HK-2 (cell line): ENCODE measurements around the gene ADGRD1.

Experiments
- DNase-seq: peaks from one replicate; pipeline ENCODE4 v3.0.0-alpha.2; 2018; ENCODE audit not compliant: unreplicated experiment

Gene ADGRD1

GRCh38 chr12:131024721-131025120 lies 71.0 kb downstream of the ADGRD1 start:
- DNase-seq: no peak

- no peak for DNase-seq
These were observed 71.5 kb downstream of the ADGRD1 start for GRCh38 chr12:131025234-131025633.

- DNase-seq: no peak
These were observed 72.4 kb downstream of the ADGRD1 start for GRCh38 chr12:131025939-131026702.

GRCh38 chr12:131026754-131027153 lies 73.0 kb downstream of the ADGRD1 start:
- no peak for DNase-seq

- no peak for DNase-seq
These were observed 73.6 kb downstream of the ADGRD1 start for GRCh38 chr12:131027264-131027663.

- no peak for DNase-seq
These were observed 74.3 kb downstream of the ADGRD1 start for GRCh38 chr12:131027876-131028586.

- no peak for DNase-seq
These were observed 75.1 kb downstream of the ADGRD1 start for GRCh38 chr12:131028587-131029338.

GRCh38 chr12:131030472-131031328 lies 77.0 kb downstream of the ADGRD1 start:
- DNase-seq: no peak

GRCh38 chr12:131032082-131032750 lies 78.5 kb downstream of the ADGRD1 start:
- no peak for DNase-seq

GRCh38 chr12:131033486-131033885 lies 79.8 kb downstream of the ADGRD1 start:
- no peak for DNase-seq

GRCh38 chr12:131033886-131034482 lies 80.3 kb downstream of the ADGRD1 start:
- no peak for DNase-seq

GRCh38 chr12:131034631-131035244 lies 81.0 kb downstream of the ADGRD1 start:
- DNase-seq: no peak

- DNase-seq: no peak
These were observed 81.6 kb downstream of the ADGRD1 start for GRCh38 chr12:131035245-131035681.

- DNase-seq: no peak
These were observed 84.5 kb downstream of the ADGRD1 start for GRCh38 chr12:131038159-131038558.

- no peak for DNase-seq
These were observed 85.5 kb downstream of the ADGRD1 start for GRCh38 chr12:131038961-131039950.

GRCh38 chr12:131040491-131040890 lies 86.8 kb downstream of the ADGRD1 start:
- DNase-seq: no peak

GRCh38 chr12:131041216-131041967 lies 87.7 kb downstream of the ADGRD1 start:
- no peak for DNase-seq
